NCI-H2107 treated with DMSO at 0.1 percent for 48 hours (cell line): ENCODE measurements around the gene PLXNA2.

Experiments
- DNase-seq: peaks from one replicate; lab custom pipeline; 2025; ENCODE audit not compliant: unreplicated experiment; lab: John Stamatoyannopoulos, UW

The PLXNA2 gene

DNA sequence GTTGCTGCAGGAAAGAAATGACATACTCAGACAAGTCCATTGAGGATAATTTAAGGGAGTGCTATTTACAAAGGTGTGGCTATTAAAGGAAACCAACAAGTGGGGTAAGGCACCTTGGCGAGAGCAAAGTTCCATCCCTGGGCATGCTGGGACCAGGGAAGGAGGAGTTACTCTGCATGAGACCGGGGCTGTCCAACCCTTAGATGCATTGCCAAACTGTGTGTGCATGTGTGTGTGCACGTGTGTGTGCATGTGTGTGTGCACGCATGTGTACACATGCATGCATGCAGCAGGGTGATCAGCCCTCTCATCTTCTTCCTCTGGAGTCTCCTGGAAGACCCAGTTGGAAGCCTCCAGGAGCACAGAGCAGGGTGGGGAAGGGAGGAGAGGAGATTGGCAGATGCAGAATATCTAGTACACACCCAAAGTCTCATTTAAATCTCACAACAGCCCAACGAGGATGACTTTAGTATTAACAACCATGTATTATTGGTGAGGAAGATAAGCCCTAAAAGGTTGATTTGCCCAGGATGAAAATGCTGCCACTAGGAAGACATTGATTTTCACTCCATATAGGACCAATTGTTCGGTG lies 261.0 kb downstream of the PLXNA2 start:
- DNase-seq, result no peak

DNA sequence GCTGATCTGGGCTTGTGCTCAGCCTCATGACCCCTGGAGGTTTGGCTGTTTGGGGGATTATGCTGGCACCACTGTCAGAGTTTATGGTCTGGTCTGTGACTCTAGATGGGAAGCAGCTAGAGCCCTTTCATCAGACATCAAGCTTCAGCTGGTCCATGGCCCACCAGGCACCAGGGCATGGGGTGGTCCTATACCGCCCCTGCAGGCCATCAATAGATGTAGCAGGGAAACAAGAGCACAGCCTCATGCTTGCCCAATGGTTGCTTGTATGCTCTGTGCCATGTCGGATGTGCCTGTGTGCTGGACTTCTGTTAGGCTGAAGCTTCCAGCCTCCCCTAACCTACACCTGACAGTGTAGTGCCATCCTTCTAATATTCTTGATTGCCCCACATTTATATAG lies 262.2 kb downstream of the PLXNA2 start:
- DNase-seq, result no peak

DNA sequence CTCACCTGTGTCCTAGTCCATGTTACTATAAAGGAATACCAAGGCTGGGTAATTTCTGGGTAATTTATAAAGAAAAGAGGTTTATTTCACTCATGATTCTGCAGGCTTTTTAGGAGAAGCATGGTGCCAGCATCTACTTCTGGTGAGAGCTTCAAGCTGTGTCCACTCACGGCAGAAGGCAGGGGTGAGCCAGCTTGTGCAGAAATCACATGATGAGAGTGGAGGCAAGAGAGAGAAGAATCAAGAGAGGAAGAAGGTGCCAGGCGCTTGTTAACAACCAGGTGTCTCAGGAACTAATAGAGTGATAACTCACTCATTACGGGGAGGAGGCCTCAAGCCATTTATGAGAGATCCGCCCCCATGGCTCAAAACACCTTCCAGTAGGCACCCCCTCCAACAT lies 265.7 kb downstream of the PLXNA2 start:
- no peak for DNase-seq

DNA sequence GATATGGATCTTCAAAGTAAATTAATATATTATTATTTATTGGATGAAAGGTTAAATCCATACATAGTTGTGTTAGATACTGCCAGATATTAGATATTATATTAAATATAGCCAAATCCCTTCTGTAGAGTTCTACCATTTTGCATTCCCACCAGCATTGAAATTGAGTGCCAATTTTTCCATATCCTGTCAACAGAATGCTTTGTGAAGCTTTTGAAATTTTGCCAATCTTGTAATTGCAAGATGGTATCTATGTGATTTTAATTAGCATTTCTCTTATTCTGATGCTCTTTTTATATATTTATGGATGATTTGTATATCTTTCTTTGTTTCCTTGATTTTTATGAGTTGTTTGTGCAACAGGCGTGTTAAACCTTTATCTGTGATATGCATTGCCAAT lies 266.3 kb downstream of the PLXNA2 start:
- no peak for DNase-seq

DNA sequence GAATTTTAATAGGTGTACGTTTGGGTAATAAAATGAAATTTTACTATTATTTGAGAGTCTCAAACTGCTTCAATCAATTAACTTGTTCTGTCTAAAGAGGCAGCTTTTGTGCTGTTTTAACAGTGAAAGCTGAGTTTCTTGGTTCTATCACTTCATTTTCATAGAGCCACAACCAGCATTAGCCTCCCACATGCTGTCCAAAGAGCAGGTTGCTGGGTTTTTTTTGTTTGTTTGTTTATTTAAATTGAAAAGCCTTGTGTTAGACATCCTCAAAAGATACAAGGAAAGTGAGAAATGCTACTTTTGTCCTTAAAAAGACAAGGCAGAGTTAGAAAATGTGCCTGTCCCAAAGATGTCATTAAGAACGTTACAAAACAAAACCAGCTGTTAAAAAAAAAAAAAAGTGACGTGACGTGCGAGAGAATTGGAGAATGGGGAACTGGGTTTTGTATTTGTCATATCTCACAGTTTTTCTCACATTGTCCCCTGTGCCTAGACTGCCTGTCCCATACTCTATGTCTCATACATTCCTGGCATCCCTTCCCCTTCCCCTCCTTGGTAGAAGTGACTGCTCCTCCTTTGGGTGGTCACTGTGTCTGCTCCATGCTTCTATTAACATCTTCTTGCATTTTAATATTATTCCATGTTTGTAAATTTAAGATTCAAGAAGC lies 270.2 kb downstream of the PLXNA2 start:
- DNase-seq, result no peak

DNA sequence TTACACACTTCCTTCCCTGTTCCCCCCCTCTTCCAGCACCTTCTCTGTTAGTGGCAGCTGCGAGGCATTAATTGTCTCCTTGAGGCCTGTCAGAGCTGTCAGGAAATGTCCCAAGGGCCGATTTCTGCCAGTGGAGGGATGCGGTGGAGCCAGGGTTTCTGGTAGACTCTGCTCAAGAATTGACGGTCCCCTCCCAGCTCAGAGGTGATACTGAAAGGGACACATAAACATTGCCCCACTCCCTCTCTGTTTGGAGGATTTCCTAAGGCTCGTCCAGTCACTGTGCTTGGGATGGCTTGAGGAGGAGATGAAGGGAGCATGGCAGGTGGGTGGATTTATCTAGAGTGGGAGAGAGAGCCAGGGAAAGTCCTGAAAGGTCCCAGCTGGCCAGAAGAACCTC lies 271.8 kb downstream of the PLXNA2 start:
- DNase-seq, result no peak
